AG08395 (cell line): ENCODE data around the gene KRT9.

Experiments
- DNase-seq: peaks from one replicate; pipeline ENCODE4 v3.0.0; 2012; ENCODE audit warnings: mixed read lengths, low spot score

Gene KRT9

DNA sequence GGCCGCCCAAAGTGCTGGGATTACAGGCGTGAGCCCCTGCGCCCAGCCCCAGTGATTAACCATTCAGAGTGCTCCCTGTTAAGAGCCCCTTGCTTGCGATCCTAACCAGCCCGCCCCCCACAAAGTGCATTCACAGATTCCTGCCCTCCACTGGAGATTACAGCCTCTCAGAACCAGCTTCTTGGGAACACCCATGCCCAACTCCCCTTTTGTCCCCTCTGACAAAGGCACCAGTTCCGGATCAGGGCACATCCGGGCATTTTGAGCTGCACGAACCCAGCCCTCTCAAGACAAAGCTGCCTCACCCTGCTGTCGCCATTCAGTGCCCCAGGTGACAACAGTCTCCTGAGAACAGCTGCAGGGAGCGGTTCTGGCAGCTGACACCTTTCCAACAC is 42.9 kb downstream of the KRT9 start:
- no peak for DNase-seq

GRCh38 chr17:41527063-41528023 is 44.5 kb downstream of the KRT9 start:
- DNase-seq: no peak

- DNase-seq: no peak
Observed at GRCh38 chr17:41524261-41524660, 47.6 kb downstream of the KRT9 start.

GRCh38 chr17:41523787-41524186 is 48.1 kb downstream of the KRT9 start:
- no peak for DNase-seq

DNA sequence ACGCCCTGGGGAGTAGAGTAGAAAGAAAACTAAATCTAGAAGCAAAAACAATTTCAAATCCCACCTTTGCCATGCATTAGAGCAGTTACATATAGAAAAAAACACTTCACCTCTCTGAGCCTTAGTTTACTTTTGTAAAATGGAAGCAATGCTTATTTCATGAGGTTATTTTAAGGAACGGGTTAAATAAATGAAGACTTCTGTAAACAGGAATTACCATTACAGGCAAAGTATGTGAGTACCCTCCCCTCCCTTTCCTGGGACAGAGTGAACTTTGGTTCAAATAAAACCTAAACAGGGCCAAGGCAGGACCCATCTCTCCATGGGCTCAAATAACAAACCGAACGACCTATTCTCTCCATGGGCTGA is 48.6 kb downstream of the KRT9 start:
- no peak for DNase-seq

GRCh38 chr17:41522301-41523224 is 49.3 kb downstream of the KRT9 start:
- no peak for DNase-seq

DNA sequence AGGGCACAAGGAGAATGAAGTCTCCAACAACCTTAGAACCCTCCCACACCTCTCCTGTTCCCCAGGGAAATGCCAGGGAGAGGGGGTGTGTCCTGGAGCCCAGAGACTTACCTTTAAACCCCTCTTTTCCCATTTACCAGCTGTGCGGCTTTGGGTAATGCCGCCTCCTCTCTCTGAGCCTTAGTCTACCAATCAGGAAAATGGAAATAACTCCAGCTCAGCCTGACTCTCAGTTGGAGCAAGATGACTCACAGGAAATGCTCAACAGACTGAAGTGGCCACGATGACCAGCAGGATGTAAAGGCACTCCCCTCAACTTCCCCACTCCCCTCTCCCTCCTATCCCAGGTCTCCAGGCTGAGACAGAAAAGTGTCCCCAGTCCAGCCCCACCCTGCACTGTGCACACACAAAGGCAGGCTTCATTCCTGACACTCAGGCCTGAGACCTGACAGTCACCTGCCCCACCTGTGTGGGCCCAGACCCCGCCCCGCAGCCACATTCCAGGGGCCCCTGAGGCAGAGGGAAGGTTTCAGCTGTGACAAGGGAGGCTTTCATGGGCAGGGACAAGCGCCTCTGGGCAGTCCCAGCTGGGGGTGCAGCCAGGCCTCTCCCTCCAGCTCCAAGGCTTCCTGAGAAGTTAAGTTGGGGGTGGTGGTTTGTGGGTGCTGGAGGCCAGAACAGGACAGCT is 50.1 kb downstream of the KRT9 start:
- DNase-seq: peak; percentile 72

DNA sequence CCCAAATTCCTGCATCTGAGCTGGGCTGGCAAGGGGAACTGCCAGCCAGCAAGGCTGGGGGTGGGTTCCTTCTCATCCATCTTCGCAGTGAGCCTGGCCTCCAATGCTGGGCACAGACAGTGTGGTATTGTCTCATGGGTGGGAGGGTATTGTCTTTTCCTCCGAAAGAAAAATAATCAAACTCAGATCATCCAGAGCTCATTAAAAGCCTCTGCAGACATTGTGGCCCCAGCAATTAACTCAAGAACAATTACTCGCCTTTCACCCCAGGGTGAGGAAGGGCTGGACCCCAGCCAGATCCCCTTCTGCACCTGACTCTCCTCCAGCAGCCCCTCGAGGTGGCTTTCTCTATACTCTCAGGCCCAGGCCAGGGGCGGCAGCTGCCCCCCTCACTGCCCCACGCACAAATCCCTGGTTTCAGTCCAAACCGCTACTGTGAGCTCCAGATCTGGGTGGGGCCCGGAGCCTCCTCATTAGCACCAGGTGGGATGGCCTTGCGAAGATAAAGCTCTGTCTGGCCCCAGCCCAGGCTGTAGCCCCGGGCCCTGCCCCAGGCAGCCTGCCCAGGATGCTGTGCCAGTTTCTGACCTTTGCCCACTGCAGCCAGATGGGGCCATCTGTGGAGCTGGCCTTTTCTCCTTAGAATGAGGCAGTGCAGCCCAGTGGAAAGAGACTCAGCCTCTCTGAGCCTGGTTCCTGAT is 50.9 kb downstream of the KRT9 start:
- DNase-seq: no peak

DNA sequence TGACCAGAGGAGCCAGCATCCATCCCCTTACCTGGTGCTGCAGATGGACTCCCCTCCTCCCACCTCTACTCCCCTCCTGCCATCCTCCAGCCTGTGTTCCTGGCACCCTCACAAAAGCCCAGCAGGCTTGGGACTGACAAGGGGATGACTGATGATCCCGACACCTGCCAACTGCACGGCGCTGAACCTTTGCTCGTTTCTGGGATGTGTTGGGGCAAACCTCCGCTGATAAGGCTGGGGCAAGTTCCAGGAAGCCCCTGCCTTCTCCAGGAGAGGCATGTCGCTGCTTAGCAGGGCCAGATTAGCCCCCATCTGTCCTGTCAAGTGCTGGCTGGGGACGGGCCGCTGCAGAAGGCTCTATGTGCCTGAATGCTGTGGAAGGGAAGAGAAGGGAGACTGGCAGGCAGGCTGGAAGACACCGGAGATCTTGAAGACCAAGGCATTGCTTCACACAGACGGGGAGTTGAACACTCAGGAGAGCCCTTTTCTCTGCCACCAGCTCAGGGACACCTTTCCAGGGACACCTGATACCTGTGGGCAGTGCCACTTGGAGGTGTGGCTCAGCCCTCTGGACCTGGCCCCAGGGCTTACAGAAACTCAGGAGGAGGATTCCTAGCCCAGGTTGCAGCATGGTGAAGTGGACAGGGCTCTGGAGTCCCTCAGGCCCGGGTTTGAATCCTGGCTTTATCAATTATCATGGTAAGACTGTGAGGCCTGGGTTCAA is 52.2 kb downstream of the KRT9 start:
- no peak for DNase-seq

GRCh38 chr17:41518789-41519449 is 52.9 kb downstream of the KRT9 start, which contains the start of gene KRT15:
KRT15 (minus strand) TSS chr17:41518890; CDS start chr17:41518827, 63 bp downstream.
- DNase-seq: no peak

- DNase-seq: no peak
Observed at GRCh38 chr17:41518031-41518430, 53.8 kb downstream of the KRT9 start.

GRCh38 chr17:41516830-41517283 is 55.0 kb downstream of the KRT9 start:
- no peak for DNase-seq

- no peak for DNase-seq
Observed at GRCh38 chr17:41516147-41516829, 55.6 kb downstream of the KRT9 start.
